ENCODE data around the gene MYO3B. TPM values are rescaled to one million over a fixed set of nuclear protein-coding genes. Genes with fewer than 3 reads are reported as not detected.
"Not testable (repeated sequence)": the region's sequence is repeated elsewhere in the genome, so short reads cannot be mapped to it uniquely, and the experiment has no call there.

Gene MYO3B
- total RNA-seq, 1 donor from 2014 or later: 0.05 TPM

GRCh38 chr2:170260188-170260587 lies 82.2 kb downstream of the MYO3B start:
- H3K4me1 ChIP-seq: no peaks in the 10 kb centered on the region
- no peaks in the 10 kb centered on the region for H3K36me3 ChIP-seq
- H3K9me3 ChIP-seq (replicated peaks): peaks cover 46% of the 10 kb centered on the region
- H3K27ac ChIP-seq (replicated peaks): no peak overlapping the region
- no peak for TF ChIP-seq CTCF (IDR thresholded peaks at IDR 0.05; ENCODE audit: borderline replicate concordance)
- intact Hi-C loops (cut with micrococcal nuclease): no loop called here
- H3K27me3 ChIP-seq (ENCODE audit: low read depth): peaks cover 18% of the 10 kb centered on the region
- no peak for DNase-seq
- H3K4me3 ChIP-seq: no peak overlapping the region

GRCh38 chr2:170261566-170261965 lies 83.6 kb downstream of the MYO3B start:
- Histone ChIP-seq H3K27ac (replicated peaks) (no peak overlapping the region), H3K27me3 (ENCODE audit: low read depth) (peaks cover 4% of the 10 kb centered on the region), H3K4me3 (no peak overlapping the region), H3K4me1 (no peaks in the 10 kb centered on the region), H3K36me3 (no peaks in the 10 kb centered on the region), H3K9me3 (replicated peaks) (peaks cover 41% of the 10 kb centered on the region)
- intact Hi-C loops (cut with micrococcal nuclease): no loop called here
- no peak for DNase-seq
- no peak for TF ChIP-seq CTCF (IDR thresholded peaks at IDR 0.05; ENCODE audit: borderline replicate concordance)

- no peak for DNase-seq
- Histone ChIP-seq H3K27ac (replicated peaks) (no peak overlapping the region), H3K9me3 (replicated peaks) (peaks cover 39% of the 10 kb centered on the region), H3K4me1 (no peaks in the 10 kb centered on the region), H3K36me3 (no peaks in the 10 kb centered on the region), H3K4me3 (no peak overlapping the region), H3K27me3 (ENCODE audit: low read depth) (no peaks in the 10 kb centered on the region)
- intact Hi-C loops (cut with micrococcal nuclease): no loop called here
- TF ChIP-seq CTCF (IDR thresholded peaks at IDR 0.05; ENCODE audit: borderline replicate concordance): no peak
These were observed 84.4 kb downstream of the MYO3B start for GRCh38 chr2:170262343-170262742.

DNA sequence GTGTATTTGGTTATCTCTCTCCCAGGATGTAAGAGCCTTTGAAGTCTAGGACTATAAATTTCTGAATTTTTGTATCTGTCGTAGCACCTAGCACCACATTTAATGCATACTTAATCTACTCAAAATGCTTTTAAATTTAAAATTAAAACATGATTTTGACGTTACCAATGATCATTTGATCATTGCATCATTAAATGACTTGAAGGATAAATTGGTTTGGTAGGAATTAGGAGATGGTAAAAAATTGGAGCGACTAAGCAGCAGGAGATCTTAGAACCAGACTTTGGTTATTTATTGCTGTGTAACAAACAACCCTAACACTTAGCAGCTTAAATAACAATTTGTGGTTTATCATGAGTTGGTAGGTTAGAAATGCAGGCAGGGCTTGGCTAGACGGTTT lies 84.9 kb downstream of the MYO3B start:
- intact Hi-C loops (cut with micrococcal nuclease): no loop called here
- no peak for DNase-seq
- H3K4me1 ChIP-seq: no peaks in the 10 kb centered on the region
- H3K27ac ChIP-seq (replicated peaks): no peak overlapping the region
- H3K9me3 ChIP-seq (replicated peaks): peaks cover 39% of the 10 kb centered on the region
- no peaks in the 10 kb centered on the region for H3K27me3 ChIP-seq (ENCODE audit: low read depth)
- H3K4me3 ChIP-seq: no peak overlapping the region
- H3K36me3 ChIP-seq: no peaks in the 10 kb centered on the region
- TF ChIP-seq CTCF (IDR thresholded peaks at IDR 0.05; ENCODE audit: borderline replicate concordance): no peak

GRCh38 chr2:170263728-170264521 lies 86.0 kb downstream of the MYO3B start:
- H3K4me3 ChIP-seq; DNase-seq; H3K27me3 ChIP-seq (ENCODE audit: low read depth); intact Hi-C loops (cut with micrococcal nuclease); H3K27ac ChIP-seq (replicated peaks); H3K36me3 ChIP-seq; H3K4me1 ChIP-seq: not testable (repeated sequence)
- peaks cover 38% of the 10 kb centered on the region for H3K9me3 ChIP-seq (replicated peaks)

DNA sequence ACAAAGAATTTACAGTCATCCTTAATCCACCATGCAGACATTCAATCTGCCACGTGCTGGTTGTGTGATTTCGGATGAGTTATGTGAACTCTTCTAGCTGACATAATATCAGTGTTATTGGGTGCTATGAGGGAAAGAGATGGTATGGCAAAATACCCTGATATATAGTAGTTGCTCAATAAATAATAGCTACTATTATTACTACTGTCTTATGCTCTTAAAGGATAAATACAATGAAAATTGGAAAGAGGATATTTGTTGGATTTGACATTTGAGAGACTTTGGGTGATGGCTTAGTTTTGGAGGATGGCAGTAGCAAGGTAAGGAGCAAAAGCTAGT lies 86.5 kb downstream of the MYO3B start:
- Histone ChIP-seq H3K4me3 (no peak overlapping the region), H3K27me3 (ENCODE audit: low read depth) (no peaks in the 10 kb centered on the region), H3K36me3 (no peaks in the 10 kb centered on the region), H3K4me1 (no peaks in the 10 kb centered on the region), H3K27ac (replicated peaks) (no peak overlapping the region), H3K9me3 (replicated peaks) (peaks cover 32% of the 10 kb centered on the region)
- intact Hi-C loops (cut with micrococcal nuclease): no loop called here
- no peak for TF ChIP-seq CTCF (IDR thresholded peaks at IDR 0.05; ENCODE audit: borderline replicate concordance)
- DNase-seq: no peak
